Ammon's horn (tissue), 1 donor: ENCODE measurements around the gene MIB1.

ENCODE experiments used
- DNase-seq: peaks from one replicate; pipeline ENCODE4 v3.0.0-alpha.2; 2016; ENCODE audit warnings: low spot score

MIB1 gene

DNA sequence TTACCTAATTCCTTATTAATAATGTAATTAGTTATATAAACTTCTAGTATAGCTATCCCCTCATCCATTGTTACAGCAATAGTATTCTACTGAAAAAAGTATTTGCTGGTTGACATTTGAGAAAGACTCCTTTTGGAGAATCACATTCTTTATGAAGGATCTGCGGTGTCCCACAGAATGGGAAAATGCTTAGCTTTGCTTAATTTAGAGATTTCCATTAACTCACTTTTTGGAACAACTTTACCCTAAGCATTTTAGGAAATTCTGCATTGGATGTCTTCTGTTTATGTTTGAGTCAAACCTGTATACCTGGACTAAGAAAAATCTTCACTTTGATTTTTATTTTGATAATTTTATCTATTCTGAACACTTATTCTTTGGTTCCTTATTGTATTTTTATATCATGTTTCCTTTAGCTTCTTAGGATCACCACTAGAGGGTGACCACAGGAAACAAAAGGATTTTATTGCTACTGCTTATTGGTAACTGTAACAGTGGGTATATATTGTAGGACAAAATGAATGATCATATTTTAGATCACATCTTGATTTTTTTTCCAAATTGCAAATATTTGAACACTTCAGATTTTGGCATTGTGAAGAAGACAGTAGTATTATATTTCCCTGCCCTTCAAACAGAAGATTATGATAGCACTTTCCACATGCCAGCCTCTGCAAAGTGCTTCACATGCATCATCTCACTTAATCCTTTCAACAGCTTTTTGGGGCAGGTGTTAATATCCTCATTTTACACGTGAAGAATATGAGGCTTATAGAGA is 79.6 kb downstream of the MIB1 start:
- DNase-seq: peak; percentile 28

DNA sequence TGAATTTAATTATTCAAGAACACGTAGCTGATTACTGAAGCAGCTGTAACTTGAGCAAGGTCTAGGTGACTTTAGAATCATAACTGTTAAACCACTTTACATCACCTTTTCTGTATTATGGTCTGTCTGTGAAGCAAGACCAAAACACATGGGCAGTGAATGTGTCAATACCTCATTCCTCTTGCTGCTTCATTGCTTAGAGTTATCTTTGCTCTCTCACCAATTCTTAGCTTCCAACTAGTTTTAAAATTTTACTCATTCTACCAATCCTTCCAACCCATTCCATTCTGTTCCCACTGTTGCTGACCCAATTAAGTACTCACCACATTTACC is 80.2 kb downstream of the MIB1 start:
- no peak for DNase-seq

DNA sequence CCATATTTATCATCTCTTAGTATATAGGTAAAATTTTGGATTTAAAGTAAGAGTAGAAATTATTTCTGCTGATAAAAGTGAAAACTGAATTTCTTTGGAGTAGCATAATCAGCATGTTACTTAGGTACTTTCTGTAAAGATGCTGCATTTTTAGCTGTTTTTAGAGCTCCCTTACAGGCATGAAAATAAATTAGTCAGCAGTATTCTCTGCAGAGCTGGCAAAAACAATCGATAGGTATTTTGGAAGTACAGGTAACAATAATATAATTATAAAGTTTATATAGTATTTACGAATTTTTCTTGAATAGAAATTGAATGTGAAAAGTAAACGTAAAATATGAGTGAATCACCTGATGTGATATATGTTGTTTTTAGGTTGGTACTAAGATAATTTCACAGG is 83.3 kb downstream of the MIB1 start:
- no peak for DNase-seq

DNA sequence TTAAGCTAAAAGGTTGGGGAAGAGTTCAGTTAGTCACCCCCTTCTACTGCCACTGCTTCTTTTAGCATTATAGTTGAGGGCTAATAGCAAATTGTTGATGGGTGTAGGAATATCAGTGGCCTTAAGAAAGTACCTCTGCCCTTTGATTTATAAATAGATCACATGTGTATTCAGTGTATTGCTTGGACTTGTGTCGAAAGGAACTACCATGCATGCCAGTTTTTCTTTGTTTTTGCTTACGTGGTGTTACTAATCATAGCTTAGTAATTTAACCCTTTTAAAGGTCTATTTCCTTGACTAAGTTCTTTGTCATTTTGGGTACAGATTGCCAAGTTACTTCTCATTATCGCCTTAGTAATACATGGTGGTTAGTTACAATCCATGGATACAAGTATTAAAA is 85.6 kb downstream of the MIB1 start:
- DNase-seq: no peak

DNA sequence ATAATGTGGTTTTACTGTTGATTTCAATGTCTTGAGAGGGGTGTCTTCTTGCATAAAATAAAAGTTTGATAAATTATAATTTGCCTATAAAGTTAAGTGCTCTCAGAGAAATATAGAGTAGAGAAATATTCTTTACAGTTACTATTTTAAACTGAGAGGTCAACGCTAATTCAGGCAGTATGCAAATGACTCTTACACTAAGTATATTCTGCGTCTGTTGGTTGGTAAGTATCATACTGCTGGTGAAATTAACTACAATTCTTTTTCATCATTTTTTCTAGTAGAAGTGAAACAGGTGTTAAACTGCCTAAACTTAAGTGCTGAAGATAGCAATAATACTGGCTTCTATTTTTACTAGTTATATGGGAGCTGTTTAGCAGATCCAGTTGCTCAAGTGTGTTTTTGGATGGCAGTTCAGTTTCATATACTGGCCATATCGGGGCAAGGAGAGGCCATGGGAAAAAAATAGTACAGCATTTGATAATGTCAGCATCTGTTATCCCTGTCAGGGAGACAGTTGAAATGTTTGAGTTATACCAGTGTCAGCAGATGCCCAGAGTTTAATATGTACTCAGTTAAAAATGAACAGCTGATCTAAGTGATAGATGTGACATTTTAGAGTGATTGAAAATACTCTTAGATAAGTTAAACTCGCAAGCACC is 86.2 kb downstream of the MIB1 start:
- no peak for DNase-seq

DNA sequence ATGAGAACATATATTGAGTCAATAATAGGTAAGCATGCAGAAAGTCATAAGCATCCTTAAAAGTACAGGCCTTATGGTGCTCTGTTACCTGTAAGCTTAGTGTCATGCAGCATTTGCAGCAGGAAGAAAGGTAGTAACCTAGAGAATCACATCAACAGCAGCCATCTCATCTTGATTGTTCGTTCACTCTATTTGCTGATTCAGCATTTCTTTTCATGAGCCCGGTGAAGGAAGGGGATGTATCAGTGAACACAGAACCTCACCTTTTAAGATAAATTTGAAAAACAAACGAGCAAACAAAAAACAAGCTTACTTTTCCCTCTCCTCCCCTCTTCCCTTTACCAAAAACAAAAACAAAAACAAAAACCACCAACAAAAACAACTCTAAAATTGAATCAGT is 89.9 kb downstream of the MIB1 start:
- no peak for DNase-seq

DNA sequence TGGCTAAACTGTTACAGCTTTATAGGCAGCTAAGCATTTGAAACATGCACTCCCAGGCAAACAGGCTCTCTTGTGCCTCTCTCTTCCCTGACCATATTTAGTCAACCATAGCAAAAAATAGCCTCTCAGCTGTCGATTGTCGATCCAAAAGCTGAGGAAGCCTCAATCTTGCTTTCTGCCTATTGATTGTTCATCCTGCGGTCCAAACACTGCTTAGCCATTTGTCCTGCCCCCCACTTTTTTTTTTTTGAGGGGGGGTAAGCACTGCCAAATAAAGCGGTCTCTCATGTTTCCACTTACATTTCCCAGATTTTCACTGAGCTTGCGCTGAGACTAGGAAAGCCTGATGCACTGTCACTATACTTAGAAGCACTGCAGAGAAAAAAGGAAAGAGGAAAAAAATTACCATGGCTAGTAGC is 90.8 kb downstream of the MIB1 start:
- peak; percentile 67 for DNase-seq

DNA sequence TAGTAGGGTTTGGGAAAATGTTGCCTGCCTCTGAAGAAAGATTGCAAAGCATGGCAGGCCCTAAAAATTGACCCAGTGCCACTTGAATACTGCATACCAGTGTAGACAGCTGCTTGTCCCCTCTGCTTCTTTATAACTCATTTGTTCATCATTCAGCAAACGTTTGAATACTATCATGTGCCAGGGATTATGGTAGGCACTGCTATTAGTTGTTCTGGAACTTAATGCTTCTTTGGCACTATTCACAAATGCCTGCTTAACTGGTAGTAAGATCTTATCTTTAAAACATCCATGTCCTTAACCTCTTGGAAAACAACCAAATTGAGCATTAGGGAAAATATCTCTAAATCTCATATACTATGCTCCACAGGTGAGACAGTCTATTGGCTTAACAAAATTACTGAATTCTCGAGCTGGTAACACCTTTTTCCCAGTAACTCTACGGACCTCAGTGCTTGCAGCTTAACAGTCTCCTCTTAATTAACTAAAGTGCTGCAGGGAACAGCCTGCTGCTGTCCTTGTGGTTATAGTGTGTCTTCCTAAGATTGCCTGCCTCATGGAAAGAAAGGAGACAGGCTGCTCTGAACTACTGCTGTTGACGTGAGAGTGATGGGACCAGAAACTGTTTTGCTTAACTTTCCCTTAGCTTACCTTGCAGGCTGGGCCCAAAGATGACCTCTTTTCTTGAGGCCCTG is 93.2 kb downstream of the MIB1 start:
- DNase-seq: no peak

DNA sequence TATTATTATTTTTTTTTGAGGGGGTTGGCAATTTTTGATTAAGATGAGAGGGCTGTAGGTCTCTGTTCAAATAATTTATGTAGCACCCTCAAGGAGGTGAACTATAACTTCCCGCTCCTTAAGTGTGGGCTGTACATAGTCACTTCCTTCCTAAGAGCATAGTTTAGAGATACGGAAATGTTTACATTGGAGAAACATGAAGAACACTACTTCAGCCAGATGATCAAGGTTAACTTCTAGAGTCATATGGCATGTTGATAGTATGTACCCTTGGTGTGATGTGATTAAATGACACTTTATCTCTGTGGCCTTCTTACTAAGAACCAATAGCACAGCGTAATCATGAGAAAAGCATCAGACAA is 93.7 kb downstream of the MIB1 start:
- DNase-seq: no peak

DNA sequence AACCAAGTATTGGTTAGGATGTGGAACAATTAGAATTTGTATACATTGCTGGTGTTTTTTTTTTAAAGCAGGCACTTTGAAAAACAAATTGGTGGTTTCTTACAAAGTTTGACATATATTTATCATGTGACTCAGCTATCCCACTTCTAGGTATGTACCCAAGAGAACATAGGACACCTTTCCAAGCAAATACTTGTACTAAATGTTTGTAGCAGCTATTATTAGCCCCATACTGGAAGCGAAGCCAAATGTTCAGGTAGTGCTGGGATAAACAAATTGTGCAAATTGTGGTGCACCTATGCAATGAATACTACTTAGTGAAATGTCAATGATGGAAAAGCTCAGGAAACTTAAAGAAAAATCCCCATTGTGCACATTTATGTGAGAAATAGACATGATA is 101.0 kb downstream of the MIB1 start:
- DNase-seq: no peak

DNA sequence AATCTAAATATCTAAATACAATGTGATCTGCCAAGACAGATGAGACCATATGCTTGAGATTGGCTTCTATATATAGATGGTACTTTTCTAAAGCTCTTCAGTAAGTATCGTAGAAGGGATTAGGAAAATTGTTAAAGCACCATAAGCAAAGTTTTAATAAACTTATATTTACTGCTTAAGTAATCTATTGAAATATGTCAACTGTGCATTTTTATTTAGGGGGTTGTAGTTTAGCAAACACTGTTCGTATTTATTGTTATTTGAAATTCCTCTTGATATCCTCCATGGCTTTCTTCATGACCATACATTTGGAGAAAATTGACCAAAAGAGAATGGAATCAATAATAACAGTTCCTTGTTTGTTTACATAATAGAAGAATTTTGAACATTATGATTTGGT is 102.7 kb downstream of the MIB1 start:
- DNase-seq: no peak

DNA sequence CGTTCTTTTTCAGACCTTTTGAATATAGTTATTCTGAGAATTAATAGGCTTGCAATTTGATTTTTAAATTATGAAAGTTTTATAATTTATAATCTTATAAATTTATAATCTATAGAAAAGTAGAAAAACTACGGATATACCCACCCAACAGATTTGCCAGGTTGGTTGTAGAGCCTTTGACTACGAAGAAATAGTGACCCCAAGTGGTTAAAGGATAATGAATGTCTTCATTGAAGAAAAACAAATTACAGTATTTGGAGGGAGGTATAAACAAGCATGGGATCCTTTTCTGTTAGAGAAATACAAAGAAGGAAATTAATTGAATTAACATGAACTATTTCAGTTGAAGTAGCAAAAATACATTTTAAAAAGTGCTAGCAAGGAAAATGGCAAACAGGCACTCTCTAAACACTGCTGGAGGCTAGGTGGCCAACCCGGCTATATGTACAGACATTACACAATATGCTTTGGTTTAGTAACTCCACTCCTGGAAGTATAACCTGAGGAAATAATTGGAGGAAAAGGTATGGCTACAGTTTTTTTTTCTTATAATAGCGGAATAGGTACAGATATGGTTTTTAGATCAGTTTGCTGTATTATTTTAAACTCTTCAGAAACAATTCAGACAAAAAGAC is 110.9 kb downstream of the MIB1 start:
- peak; percentile 21 for DNase-seq

DNA sequence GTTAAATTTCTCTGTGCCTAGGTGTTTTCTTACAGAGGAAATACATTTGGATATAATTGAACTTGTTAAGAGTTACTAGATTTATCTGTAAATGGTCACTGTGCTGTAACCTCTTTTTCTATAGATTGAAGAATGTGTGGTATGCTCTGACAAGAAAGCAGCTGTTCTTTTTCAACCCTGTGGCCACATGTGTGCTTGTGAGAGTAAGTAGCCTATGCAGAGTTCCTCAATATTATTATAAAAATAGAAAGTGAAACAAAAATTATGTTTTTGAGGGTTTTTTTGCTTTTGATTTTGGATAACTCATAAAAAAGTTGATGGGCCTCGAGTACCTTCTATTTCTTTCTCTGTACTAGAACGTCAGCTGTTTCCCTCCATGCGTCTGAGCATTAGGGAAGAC is 112.4 kb downstream of the MIB1 start:
- DNase-seq: no peak

DNA sequence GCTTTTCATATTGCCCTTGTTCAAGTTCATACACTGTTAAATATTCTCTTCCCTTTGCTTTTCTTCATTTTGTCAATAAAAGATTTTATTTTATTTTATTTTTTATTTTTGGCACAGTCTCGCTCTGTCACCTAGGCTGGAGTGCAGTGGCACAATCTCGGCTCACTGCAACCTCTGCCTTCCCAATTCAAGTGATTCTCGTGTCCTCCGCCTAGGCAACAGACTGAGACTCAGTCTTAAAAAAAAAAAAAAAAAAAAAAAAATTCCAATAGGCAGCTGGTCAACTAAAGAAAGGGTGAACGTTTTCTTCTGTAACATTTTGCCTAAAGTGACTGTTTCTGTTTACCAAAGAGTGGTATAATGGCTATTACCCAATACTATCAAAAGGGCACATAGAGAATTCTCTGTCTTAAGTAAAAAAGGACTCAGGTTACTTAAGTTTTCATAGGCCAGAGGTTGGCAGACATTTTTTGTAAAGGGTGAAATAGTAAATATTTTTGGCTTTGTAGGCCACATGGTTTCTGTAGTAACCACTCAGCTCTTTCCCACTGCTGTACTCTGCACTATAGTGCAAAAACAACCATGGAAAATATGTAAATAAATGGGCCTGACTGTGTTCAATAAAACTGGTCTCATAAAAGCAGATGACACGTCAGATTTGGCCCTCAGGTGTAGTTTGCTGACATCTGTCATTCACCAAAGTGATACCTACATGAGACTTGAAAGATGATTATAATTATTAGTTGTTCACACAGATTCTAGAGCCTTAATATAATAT is 113.4 kb downstream of the MIB1 start:
- DNase-seq: no peak

DNA sequence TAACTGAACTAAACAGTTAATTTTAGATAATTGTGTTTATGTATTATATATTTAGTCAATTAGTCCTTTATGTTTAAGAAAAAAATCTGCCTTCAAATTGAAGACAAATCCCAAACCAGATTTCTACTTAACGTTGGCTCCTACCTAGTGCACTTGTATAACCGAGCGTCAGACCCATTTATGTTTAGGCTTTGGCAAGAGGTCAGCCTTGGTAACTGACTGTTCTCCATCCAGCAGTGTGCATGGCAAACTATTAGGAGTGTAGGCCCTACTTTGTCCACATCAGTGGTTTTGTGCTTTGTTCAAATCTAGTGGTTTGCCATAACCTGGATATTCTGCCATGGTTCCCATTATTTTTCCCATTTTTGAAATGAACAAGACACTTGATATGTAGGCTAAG is 114.8 kb downstream of the MIB1 start:
- DNase-seq: no peak

DNA sequence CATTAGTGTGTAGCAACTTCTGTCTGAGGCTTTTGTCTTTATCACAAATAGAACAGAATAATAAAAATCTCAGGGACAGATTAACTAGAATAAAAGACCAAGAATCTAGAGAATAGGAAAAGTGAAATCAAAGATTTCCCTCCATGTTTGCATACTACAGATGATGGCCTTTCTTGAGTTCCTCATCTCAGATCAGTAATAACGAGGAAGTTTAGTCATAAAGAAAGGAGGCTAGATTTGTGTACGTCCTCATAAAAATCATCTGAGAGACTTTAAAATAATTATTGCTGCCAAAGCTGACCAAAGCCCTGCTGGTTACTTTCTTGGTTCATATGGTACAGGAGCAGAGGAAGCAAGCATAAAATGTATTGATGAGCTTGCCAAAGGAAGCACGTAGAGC is 117.3 kb downstream of the MIB1 start:
- DNase-seq: no peak

DNA sequence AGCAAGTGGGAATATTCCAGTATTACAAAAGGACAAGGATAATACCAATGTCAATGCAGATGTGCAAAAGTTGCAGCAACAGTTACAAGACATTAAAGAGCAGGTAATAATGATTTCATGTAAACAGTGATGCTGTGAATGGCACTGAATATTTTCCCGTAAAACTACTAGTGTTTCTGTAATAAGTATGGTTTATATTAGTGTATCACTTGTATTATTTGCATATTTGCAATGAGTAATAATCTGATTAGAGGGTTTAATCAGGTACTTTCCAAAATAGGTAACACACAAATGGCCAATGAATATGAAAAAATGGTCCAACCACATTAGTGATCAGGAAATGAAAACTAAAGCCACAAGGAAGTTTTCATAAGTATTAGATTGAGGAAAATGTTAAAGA is 118.0 kb downstream of the MIB1 start:
- no peak for DNase-seq

DNA sequence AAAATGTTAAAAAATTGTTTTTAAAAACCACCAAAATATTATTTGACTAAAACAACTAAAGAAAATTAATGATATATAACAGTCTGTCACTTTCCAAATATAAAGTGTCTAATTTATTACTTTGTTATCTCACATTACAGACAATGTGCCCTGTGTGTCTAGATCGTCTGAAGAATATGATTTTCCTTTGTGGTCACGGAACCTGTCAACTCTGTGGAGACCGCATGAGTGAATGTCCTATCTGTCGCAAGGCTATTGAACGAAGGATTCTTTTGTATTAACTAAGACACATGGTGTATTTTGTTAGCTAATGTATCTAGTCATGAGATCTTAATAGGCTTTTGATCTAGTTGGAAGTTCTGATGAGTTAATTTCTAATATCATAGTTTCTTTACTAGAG is 123.8 kb downstream of the MIB1 start:
- no peak for DNase-seq

DNA sequence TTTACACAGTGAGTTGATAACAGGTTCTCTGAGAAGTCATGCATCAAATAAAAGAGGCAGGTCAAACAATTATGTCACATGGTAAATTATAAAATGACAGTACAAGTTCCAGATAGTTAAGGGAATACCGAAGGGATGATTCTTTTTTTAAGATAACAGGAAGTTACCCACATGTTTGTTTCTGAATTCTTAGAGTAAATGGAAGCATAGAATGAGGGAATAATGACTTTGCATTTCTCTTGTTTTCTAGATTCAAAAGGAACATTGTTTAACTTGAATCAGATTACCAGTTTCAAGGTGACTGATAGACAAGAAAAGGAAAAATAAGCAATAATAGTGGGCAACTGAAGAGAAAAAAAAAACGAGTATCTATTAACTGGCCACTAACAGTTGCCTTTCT is 124.5 kb downstream of the MIB1 start:
- no peak for DNase-seq

DNA sequence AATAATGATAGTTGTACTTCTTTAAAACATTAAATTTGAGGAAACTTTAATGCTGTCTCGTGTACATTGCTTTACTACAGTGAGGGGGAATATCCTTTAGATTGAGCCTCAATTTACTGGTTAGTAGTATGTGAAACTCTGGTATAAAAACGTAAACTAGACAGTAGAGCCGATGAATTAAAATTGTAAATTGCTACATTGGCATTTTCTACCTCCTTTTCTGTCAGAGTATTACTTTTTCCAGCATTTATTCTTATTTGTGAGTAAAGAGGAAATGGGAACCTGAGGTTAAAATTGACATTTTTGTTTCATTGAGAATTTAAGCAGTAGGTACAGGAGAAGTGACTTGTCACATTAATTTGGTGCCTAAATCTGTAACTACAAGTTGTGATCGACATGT is 128.2 kb downstream of the MIB1 start:
- DNase-seq: no peak

DNA sequence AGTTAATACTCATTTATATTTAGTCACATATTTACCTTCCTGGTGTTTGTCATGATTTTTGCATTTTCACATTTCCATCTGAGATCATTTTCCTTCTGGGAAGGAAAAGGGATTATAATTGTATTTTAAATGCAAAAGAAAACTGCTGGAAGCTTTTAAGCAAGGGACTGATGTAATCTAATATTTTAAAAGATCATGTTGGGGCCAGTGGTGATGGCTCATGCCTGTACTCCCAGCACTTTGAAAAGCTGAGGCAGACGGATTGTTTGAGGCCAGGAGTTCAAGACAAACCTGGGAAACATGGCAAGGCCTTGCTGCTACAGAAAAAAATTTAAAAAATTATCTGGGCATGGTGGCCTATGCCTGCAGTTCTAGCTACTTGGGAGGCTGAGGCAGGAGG is 149.0 kb downstream of the MIB1 start:
- DNase-seq: no peak

DNA sequence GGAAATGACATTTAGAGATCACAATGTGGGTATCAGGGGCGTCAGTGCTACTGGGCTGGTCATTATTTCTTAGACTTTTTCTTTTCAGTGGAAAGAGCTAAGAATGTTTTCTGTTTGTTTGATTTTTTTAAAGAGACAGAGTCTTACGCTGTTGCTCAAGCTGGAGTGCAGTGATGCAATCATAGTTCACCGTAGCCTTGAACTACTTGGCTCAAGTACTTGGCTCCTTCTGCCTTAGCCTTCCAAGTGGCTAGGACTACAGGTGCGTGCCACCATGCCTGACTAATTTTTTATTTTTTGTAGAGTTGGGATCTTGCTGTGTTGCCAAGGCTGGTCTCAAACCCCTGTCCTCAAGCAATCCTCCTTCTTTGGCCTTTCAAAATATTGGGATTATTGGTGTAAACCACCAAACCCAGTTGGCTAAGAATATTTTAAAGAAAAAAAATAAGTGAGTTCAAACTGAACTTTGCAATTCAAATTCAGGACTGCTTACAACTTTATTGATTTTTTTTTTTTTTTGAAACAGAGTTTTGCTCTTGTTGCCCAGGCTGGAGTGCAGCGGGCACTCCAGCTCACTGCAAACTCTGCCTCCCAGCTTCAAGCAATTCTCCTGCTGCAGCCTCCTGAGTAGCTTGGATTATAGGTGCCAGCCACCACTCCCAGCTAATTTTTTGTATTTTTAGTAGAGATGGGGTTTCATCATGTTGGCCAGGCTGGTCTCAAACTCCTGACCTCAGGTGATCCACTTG is 154.2 kb downstream of the MIB1 start:
- DNase-seq: no peak
